NOMO-1 treated with dmso at 0.1 percent for 144 hours (cell line): ENCODE data around the gene TINAG.
"Not testable (repeated sequence)": the region's sequence is repeated elsewhere in the genome, so short reads cannot be mapped to it uniquely, and the experiment has no call there.

Source experiments
- DNase-seq: peaks from one replicate; lab custom pipeline; 2025; ENCODE audit not compliant: unreplicated experiment; lab: John Stamatoyannopoulos, UW

TINAG gene

GRCh38 chr6:54307439-54307910 lies 766 bp upstream of the TINAG start:
- DNase-seq, result no peak

- no peak for DNase-seq
These were observed 710 bp downstream of the TINAG start for GRCh38 chr6:54308986-54309315.

GRCh38 chr6:54310377-54311152 lies 2.3 kb downstream of the TINAG start:
- no peak for DNase-seq

- DNase-seq, result no peak
These were observed 7.4 kb downstream of the TINAG start for GRCh38 chr6:54315656-54316055.

- no peak for DNase-seq
These were observed 12.6 kb downstream of the TINAG start for GRCh38 chr6:54320871-54321270.

GRCh38 chr6:54327631-54328030 lies 19.4 kb downstream of the TINAG start:
- DNase-seq, result no peak

- not testable (repeated sequence) for DNase-seq
These were observed 23.3 kb downstream of the TINAG start for GRCh38 chr6:54331571-54331970.

- DNase-seq, result no peak
These were observed 27.6 kb downstream of the TINAG start for GRCh38 chr6:54335871-54336270.

GRCh38 chr6:54353975-54354374 lies 45.7 kb downstream of the TINAG start:
- no peak for DNase-seq

- no peak for DNase-seq
These were observed 46.4 kb downstream of the TINAG start for GRCh38 chr6:54354608-54355007.

GRCh38 chr6:54357141-54357540 lies 48.9 kb downstream of the TINAG start:
- no peak for DNase-seq

GRCh38 chr6:54361188-54361587 lies 52.9 kb downstream of the TINAG start:
- DNase-seq, result no peak

- no peak for DNase-seq
These were observed 53.5 kb downstream of the TINAG start for GRCh38 chr6:54361734-54362133.

- no peak for DNase-seq
These were observed 58.6 kb downstream of the TINAG start for GRCh38 chr6:54366667-54367327.

GRCh38 chr6:54377776-54378175 lies 69.5 kb downstream of the TINAG start:
- no peak for DNase-seq

- no peak for DNase-seq
These were observed 78.1 kb downstream of the TINAG start for GRCh38 chr6:54386295-54386694.

GRCh38 chr6:54390362-54390761 lies 82.1 kb downstream of the TINAG start:
- DNase-seq, result no peak

- no peak for DNase-seq
These were observed 83.3 kb downstream of the TINAG start for GRCh38 chr6:54391577-54391976.

GRCh38 chr6:54403096-54403495 lies 94.9 kb downstream of the TINAG start:
- no peak for DNase-seq

- no peak for DNase-seq
These were observed 96.5 kb downstream of the TINAG start for GRCh38 chr6:54404791-54405190.

- DNase-seq, result no peak
These were observed 103.5 kb downstream of the TINAG start for GRCh38 chr6:54411767-54412166.

- DNase-seq, result no peak
These were observed 107.3 kb downstream of the TINAG start for GRCh38 chr6:54415517-54415916.

- no peak for DNase-seq
These were observed 111.6 kb downstream of the TINAG start for GRCh38 chr6:54419885-54420284.
